ENCODE data around the gene STAG3. TPM values are rescaled to one million over a fixed set of nuclear protein-coding genes. Genes with fewer than 3 reads are reported as not detected.
A peak's percentile ranks its signal among the peaks of the same experiment; 100 is the strongest.

STAG3 gene
- total RNA-seq, 1 experiment from 2014 or later, result 3.1 TPM

GRCh38 chr7:100169147-100169850, 8.4 kb upstream of the STAG3 start:
- Mint-ChIP-seq H3K4me3 (peak overlapping the region; percentile 74 to 82), H3K27ac (peak overlapping the region in 1 of 3 experiments; percentile 86; a peak in 1 of 7 replicates), H3K36me3 (ENCODE audit: insufficient read depth in 1 of 3, low read depth in 3 of 3) (peaks cover 12 to 24% (median 16%) of the 10 kb centered on the region in 3 experiments), H3K9me3 (no peaks in the 10 kb centered on the region; a peak in 1 of 5 replicates), H3K4me1 (peaks cover 42 to 53% of the 10 kb centered on the region in 2 experiments), H3K27me3 (ENCODE audit: low read depth) (peaks cover 32% of the 10 kb centered on the region)
- Histone ChIP-seq H3T11ph (ENCODE audit: low read length) (no peak overlapping the region), H4K20me1 (ENCODE audit: control insufficient read depth, insufficient read depth, insufficient read length) (no peaks in the 10 kb centered on the region), H3K9me3 (ENCODE audit: control insufficient read depth, low read depth, low read length) (no peaks in the 10 kb centered on the region), H4K91ac (ENCODE audit: insufficient read length, low read depth, low read length) (no peak overlapping the region), H3K4me1 (ENCODE audit: insufficient read depth, low read length) (peaks cover 10% of the 10 kb centered on the region), H2BK5ac (ENCODE audit: insufficient read length, low read length) (no peak overlapping the region), H3K79me1 (ENCODE audit: insufficient read depth, low read depth, low read length, poor library complexity, severe bottlenecking) (no peaks in the 10 kb centered on the region), H3K4me2 (ENCODE audit: insufficient read depth, insufficient read length, low read length) (peak overlapping the region; percentile 65), H4K8ac (replicated peaks; ENCODE audit: insufficient read length, low read depth, low read length) (no peak overlapping the region), H2AK5ac (ENCODE audit: insufficient read length, low read length) (no peak overlapping the region), H3K27me3 (ENCODE audit: insufficient read depth, low read length) (no peaks in the 10 kb centered on the region; the same call in 1 of the 2 replicates), H2BK120ac (ENCODE audit: low read depth, low read length, poor library complexity, severe bottlenecking) (no peak overlapping the region), H3K18ac (ENCODE audit: insufficient read length, low read depth, low read length) (no peak overlapping the region), H3K9ac (ENCODE audit: extremely low read depth, insufficient read length, low read length) (no peak overlapping the region), H3K23ac (ENCODE audit: insufficient read length, low read depth, low read length) (no peak overlapping the region), H3K23me2 (ENCODE audit: insufficient read length, low read depth, low read length, poor library complexity, severe bottlenecking) (peaks cover 11% of the 10 kb centered on the region), H2BK20ac (ENCODE audit: low read depth, low read length, poor library complexity, severe bottlenecking) (no peak overlapping the region), H2BK12ac (ENCODE audit: insufficient read length, low read depth, low read length) (no peak overlapping the region), H4K5ac (ENCODE audit: insufficient read length, low read depth, low read length) (no peak overlapping the region), H3K4ac (ENCODE audit: low read depth, low read length) (no peak overlapping the region), H2AFZ (ENCODE audit: low read length) (no peak overlapping the region), H3K79me2 (ENCODE audit: insufficient read depth, low read length) (no peaks in the 10 kb centered on the region), H3K14ac (ENCODE audit: insufficient read depth, low read length) (no peak overlapping the region), H3K56ac (ENCODE audit: insufficient read length, low read depth, low read length) (no peak overlapping the region), H2BK15ac (ENCODE audit: low read depth, low read length) (no peak overlapping the region), H3K27ac (ENCODE audit: insufficient read length, low read depth, low read length) (no peak overlapping the region)
- TF ChIP-seq CTCF (conservative IDR thresholded peaks at IDR 0.05), result no peak; the same call in 2 of the 3 replicates
- no peak for DNase-seq
- WGBS (ENCODE audit: extremely low coverage, insufficient read length, low lambda C conversion rate), result no CpG with 5 or more reads among the region's 11 CpGs

All from H9 (cell line).